ENCODE results near the gene GBP7. TPM values are rescaled to one million over a fixed set of nuclear protein-coding genes. Genes with fewer than 3 reads are reported as not detected.

GBP7 gene
- total RNA-seq, 6 donors from 2014 or later: 0.34 TPM; not detected in 5

DNA sequence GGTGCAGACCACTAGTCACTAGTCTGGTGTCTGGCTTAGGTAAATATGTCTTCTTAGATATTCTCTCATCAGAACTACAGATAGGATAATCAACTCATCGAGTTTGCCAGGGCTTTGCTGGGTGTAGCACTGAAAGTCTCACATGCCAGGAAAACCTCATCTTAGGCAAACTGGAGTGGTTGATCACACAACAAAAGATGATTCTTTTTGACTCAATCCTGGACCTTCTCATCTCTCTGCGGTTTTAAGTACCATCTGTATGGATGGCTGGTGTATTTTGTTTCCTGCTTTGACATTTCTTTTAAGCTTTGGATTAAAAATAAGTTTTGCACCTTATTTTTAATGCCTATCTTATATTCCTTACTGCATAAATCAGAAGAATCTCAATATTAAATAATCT is 61.1 kb downstream of the GBP7 start:
- Histone ChIP-seq H3K4me1 (no peaks in the 10 kb centered on the region), H3K36me3 (peaks cover 34 to 100% (median 62%) of the 10 kb centered on the region in 4 donors), H3K27me3 (no peaks in the 10 kb centered on the region), H3K4me3 (no peak overlapping the region), H3K9me3 (no peaks in the 10 kb centered on the region), H3K27ac (no peak overlapping the region)
- WGBS, 2 donors: 79 to 86% methylated on average over 2 of the region's 2 CpGs
- TF ChIP-seq EP300 (IDR thresholded peaks at IDR 0.05) (no peak), POLR2AphosphoS5 (IDR thresholded peaks at IDR 0.05) (no peak), POLR2A (IDR thresholded peaks at IDR 0.05) (no peak)
- TF ChIP-seq, protein P1, sequence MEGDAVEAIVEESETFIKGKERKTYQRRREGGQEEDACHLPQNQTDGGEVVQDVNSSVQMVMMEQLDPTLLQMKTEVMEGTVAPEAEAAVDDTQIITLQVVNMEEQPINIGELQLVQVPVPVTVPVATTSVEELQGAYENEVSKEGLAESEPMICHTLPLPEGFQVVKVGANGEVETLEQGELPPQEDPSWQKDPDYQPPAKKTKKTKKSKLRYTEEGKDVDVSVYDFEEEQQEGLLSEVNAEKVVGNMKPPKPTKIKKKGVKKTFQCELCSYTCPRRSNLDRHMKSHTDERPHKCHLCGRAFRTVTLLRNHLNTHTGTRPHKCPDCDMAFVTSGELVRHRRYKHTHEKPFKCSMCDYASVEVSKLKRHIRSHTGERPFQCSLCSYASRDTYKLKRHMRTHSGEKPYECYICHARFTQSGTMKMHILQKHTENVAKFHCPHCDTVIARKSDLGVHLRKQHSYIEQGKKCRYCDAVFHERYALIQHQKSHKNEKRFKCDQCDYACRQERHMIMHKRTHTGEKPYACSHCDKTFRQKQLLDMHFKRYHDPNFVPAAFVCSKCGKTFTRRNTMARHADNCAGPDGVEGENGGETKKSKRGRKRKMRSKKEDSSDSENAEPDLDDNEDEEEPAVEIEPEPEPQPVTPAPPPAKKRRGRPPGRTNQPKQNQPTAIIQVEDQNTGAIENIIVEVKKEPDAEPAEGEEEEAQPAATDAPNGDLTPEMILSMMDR (IDR thresholded peaks at IDR 0.05): no peak
- ATAC-seq (ENCODE audit: low FRiP score in 2 of 2) (no peak), DNase-seq (no peak)

DNA sequence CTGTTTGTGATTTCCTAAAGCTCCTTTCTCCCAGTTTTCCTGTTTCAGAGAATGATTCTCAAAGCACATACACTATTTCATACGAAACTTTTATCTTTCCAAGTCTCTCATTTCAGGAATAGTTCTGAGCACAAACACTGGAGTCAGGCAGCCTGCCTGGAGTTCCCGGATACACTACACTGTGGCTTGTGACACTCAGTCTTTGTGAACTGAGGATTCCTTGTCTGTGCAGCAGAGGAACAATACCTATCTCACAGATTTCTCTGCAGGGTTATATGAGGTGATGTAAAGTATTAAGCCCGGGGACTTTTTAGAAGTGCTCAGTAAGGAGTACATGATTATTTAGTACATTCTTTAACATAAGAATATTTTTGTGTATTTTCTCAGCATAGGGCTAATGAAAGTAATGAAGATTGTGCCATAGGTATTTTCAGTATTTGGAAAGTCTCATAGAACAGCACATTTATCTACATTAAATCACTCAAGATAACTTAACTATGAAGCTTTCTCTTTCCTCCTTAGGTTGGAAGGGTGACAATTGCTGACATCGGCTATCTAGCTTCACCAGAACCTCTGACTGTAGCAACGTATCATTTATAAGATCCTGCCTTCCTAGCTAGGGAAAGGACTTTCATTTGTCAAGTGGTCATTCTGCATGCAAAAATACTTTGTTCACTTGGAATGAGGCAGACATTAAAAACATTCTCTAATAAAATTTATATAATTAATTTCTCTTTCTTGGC is 62.8 kb downstream of the GBP7 start:
- no peak for DNase-seq
- no peaks in the 10 kb centered on the region for H3K27me3 ChIP-seq
- H3K27ac ChIP-seq: no peak overlapping the region
- no peak overlapping the region for H3K4me3 ChIP-seq
- ATAC-seq (ENCODE audit: low FRiP score in 2 of 2): no peak
- TF ChIP-seq, protein P1 (IDR thresholded peaks at IDR 0.05): no peak
- TF ChIP-seq POLR2AphosphoS5 (IDR thresholded peaks at IDR 0.05) (no peak), POLR2A (IDR thresholded peaks at IDR 0.05) (no peak), EP300 (IDR thresholded peaks at IDR 0.05) (no peak)
- no peaks in the 10 kb centered on the region for H3K4me1 ChIP-seq
- WGBS, 2 donors: 67 to 77% methylated on average over 5 of the region's 5 CpGs
- no peaks in the 10 kb centered on the region for H3K9me3 ChIP-seq
- peaks cover 45 to 100% (median 71%) of the 10 kb centered on the region in 4 donors for H3K36me3 ChIP-seq

DNA sequence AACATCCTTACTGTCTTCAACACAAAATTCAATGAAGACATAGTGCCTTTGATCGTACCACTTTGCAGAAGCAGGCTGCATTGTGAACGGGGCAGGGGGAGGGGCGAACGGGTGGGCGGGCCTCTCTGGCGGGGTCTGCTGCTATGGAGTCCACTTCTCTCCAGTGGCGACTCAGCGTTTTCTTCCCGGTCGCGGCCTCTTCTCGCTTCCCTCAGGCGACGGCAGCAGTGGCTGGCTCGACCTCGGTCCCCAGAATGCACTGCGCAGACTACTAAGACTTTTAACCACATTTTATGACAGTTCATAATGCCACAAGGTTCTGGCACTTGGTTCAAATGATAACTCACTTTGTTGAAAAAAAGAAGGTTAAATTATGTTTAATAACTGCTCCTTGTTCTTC is 71.1 kb downstream of the GBP7 start:
- H3K4me3 ChIP-seq: no peak overlapping the region
- H3K9me3 ChIP-seq: no peaks in the 10 kb centered on the region
- no peaks in the 10 kb centered on the region for H3K4me1 ChIP-seq
- H3K27ac ChIP-seq: no peak overlapping the region
- ATAC-seq (ENCODE audit: low FRiP score in 2 of 2): no peak
- no peaks in the 10 kb centered on the region for H3K27me3 ChIP-seq
- DNase-seq: peak in 1 of 2 donors; percentile 64
- no peak for TF ChIP-seq EP300 (IDR thresholded peaks at IDR 0.05)
- 95 to 97% methylated on average over 17 of the region's 17 CpGs for WGBS, 2 donors
- H3K36me3 ChIP-seq: peaks cover 33 to 57% (median 44%) of the 10 kb centered on the region in 4 donors

DNA sequence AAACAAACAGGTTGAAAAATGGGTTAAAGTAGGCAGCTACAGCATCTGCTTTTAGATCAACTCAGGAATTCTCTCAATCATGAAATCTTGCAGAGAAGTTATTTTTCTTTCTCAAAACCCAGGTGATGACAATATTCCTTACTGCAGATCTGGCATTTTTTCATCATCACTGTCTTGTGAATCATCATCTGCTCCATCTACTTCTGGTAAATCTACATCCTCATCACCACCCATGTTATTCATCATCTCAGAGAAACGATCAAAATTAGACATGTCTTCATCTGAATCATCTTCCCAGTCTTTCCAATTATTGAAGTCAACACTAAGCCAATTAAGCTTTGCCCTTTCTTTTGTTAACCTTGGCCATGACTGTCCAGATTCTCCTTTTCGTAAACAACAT is 71.7 kb downstream of the GBP7 start:
- peaks cover 29 to 51% (median 38%) of the 10 kb centered on the region in 4 donors for H3K36me3 ChIP-seq
- H3K4me1 ChIP-seq: no peaks in the 10 kb centered on the region
- H3K27me3 ChIP-seq: no peaks in the 10 kb centered on the region
- ATAC-seq (ENCODE audit: low FRiP score in 2 of 2) (no peak), DNase-seq (no peak)
- H3K9me3 ChIP-seq: no peaks in the 10 kb centered on the region
- no peak overlapping the region for H3K27ac ChIP-seq
- 88 to 95% methylated on average over 2 of the region's 2 CpGs for WGBS, 2 donors
- no peak overlapping the region for H3K4me3 ChIP-seq
- no peak for TF ChIP-seq EP300 (IDR thresholded peaks at IDR 0.05)
- no peak for TF ChIP-seq POLR2A (IDR thresholded peaks at IDR 0.05)
- TF ChIP-seq, protein P1 (IDR thresholded peaks at IDR 0.05): no peak
- no peak for TF ChIP-seq POLR2AphosphoS5 (IDR thresholded peaks at IDR 0.05)

DNA sequence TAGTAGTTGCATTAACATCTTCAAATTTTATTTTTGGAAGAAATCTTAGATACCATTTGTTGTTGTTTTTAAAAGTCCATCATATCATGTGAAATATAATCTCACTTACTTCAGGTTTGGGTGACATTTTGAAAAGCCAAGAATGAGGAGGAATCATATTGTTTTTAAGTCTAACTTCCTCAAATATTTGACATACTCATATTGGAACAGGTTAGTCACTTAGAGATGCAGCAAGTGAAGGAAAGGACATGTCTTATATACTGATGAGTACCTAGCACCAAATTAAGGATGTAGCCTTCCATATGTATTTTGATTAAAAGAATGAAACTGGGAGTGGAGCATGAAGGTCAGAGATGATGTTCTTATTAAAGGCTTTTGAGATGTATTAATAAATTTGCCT is 73.8 kb downstream of the GBP7 start:
- Histone ChIP-seq H3K4me3 (no peak overlapping the region), H3K27me3 (no peaks in the 10 kb centered on the region), H3K4me1 (no peaks in the 10 kb centered on the region), H3K9me3 (no peaks in the 10 kb centered on the region), H3K36me3 (peaks cover 16 to 30% (median 22%) of the 10 kb centered on the region in 4 donors), H3K27ac (no peak overlapping the region)
- ATAC-seq (ENCODE audit: low FRiP score in 2 of 2) (no peak), DNase-seq (no peak)
- TF ChIP-seq POLR2A (IDR thresholded peaks at IDR 0.05): no peak
- TF ChIP-seq EP300 (IDR thresholded peaks at IDR 0.05): no peak

DNA sequence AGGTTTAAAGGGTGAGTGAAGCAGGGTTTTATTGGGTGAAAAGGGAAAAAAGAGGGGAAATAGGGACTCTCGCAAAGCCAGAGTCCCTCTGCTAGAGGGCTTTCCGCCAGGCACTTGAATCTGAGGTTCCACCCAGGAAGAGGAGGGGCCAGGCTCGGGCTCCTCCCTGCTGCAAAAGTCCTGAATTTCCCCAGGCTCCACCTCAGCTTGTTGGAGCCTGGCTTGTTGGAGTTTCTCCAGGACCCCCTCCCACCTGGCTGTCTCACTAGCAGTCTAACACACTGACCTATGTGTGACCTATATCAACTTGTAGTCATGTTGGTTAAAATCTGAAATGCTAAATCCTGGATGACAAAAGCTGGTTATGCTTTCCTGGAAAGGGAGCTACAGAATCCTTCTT is 75.4 kb downstream of the GBP7 start:
- no peak for ATAC-seq (ENCODE audit: low FRiP score in 2 of 2)
- no peak for TF ChIP-seq EP300 (IDR thresholded peaks at IDR 0.05)
- no peak for TF ChIP-seq POLR2AphosphoS5 (IDR thresholded peaks at IDR 0.05)
- TF ChIP-seq POLR2A (IDR thresholded peaks at IDR 0.05): no peak
- TF ChIP-seq, protein P1 (IDR thresholded peaks at IDR 0.05): no peak
- peaks cover 0 to 4% (median 0%) of the 10 kb centered on the region in 4 donors for H3K9me3 ChIP-seq
- DNase-seq: no peak
- H3K27me3 ChIP-seq: no peaks in the 10 kb centered on the region
- no peak overlapping the region for H3K4me3 ChIP-seq
- H3K27ac ChIP-seq: no peak overlapping the region
- H3K36me3 ChIP-seq: peaks cover 4 to 14% (median 8%) of the 10 kb centered on the region in 4 donors
- H3K4me1 ChIP-seq: no peaks in the 10 kb centered on the region
- 88 to 90% methylated on average over 3 of the region's 3 CpGs for WGBS, 2 donors
